GM19452 (cell line): Measurements from ENCODE around the gene DIP2C.
"Not testable (repeated sequence)": the region's sequence is repeated elsewhere in the genome, so short reads cannot be mapped to it uniquely, and the experiment has no call there.

Experiments used
- ATAC-seq: cut with Tn5 transposase; IDR thresholded peaks from one replicate; pipeline ENCODE4 v1.9.1; 2021; ENCODE audit not compliant: unreplicated experiment

The DIP2C gene

DNA sequence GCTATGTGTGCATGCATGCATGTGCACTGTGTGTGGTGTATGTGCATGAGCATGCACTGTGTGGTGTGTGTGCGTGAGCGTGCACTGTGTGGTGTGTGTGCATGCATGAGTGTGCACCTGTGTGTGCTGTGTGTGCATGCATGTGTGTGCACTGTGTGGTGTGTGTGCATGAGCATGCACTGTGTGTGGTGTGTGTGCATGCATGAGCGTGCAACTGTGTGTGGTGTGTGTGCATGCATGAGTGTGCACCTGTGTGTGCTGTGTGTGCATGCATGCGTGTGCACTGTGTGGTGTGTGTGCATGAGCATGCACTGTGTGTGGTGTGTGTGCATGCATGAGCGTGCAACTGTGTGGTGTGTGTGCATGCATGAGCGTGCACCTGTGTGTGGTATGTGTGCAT lies 10.7 kb upstream of the DIP2C start:
- not testable (repeated sequence) for ATAC-seq

DNA sequence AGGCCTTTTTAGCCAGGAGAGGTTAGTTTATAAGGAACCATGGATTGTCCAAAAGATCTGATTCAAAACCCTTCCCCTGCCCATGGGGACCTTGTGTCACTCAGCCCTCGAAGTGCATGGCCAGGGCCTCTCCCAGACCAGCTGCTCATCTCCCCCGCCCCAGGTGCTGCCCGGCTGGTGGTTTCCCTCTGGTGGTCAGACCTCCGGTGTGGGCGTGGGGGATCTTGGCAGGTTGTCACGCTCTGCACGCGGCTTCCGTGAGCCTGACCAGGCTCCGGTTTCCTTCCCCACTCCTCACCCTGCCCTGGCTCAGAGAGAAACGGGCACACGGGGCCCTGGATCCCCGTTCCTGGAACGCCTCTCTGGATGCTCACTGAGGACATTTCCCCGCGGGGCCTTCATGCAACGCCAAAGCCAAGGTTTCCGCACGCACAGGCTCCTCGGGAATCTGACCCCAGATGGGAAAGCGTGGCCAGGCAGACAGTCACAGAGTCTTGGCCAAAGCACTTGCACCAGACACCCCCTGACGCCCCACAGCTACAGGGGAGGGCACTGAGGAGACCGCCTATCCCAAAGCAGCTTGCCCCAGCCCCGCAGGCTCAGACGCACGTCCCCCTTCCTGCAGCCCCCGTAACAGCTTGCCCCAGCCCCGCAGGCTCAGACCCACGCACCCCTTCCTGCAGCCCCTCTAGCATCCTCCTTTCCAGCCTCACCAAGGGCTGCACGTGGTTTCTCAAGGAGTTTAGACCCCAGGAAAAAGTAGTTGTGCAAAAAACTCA lies 7.8 kb upstream of the DIP2C start:
- ATAC-seq = no peak

DNA sequence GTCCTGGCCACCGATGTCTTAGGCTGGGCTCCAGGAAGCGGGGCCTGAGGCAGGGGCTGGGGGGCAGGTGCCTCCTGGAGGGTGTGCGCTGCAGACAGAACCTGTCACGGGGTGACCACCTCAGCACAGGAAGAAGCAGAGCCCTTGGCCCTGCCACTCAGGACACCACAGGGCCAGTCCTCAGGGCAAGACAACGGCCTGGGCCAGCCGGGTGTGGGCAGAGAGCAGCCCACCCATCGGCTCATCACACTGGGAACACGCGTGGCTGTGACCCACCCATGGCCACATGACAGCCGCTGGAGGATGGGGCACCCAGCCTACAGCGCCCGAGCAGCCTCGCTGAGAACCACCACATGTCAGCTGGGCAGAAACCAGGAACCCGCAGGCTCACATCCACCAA lies 5.9 kb upstream of the DIP2C start:
- no peak for ATAC-seq

DNA sequence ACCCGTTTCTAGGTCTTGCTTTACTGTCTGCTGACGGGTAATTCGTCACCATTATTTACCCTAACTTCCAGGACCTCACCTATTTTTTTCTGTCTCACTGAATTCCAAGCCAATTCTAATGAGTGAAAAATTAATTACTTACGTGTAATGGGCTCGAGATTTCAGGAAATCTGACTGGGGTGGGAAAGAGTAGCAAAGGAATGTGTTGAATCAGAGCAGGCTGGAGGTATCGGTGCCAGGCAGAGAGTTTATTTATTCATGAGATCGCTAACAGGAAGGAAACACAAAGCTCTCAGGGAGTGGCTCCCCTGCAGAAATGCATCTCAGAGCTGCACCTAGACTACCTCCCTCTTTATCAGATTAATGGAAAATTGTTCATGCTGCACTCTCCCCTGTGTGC lies 4.0 kb upstream of the DIP2C start:
- no peak for ATAC-seq

DNA sequence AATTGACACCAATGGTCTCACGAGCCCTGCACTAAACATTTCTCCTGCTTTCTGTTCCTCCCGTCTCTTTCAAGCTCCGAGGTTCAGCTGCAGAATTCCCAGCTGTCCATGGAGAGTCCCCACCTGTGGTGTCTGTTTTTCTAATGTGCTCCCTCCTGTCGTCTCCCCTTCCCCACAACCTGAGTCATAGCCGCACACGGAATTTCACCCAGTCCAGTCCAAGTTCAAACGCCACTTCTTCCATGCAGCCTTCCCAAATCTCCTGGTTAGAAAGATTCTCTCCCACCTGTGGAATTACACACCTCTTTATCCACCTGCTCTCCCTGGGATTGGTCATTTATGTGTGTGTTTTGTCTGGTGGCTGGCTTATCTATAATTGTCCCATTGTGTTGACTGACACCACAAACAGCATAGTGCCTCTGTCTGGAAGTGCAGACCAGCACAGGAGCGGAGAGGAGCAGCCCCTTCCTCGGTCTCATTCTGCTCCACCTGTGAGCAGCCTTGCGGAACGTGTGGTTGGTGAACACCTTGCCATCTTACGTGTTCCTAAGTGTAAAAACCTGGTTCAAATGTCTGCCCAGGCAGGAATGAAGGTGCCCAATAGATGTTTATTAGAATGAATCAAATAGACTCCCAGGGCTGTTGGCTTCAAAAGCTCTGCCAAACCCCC lies 3.3 kb upstream of the DIP2C start:
- no peak for ATAC-seq

DNA sequence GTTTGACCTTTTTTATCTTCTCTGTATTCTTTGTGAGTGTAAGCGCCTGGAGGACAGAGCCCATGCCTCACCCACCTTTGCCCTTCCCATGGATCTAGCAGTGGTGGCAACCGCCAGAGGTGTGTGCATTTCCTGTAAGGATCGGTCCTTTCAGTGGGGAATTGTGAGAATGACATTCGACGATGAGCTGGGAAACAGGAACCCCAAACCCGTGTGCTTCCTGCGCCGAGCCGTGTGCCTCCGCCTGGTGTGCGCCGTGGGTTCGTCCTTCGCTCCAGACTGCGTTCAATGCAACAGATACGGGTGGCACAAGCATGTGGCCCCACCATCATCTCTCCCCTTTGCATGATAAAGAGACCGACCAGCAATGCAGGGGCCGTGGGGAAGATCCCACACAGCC lies 1.7 kb upstream of the DIP2C start:
- no peak for ATAC-seq

DNA sequence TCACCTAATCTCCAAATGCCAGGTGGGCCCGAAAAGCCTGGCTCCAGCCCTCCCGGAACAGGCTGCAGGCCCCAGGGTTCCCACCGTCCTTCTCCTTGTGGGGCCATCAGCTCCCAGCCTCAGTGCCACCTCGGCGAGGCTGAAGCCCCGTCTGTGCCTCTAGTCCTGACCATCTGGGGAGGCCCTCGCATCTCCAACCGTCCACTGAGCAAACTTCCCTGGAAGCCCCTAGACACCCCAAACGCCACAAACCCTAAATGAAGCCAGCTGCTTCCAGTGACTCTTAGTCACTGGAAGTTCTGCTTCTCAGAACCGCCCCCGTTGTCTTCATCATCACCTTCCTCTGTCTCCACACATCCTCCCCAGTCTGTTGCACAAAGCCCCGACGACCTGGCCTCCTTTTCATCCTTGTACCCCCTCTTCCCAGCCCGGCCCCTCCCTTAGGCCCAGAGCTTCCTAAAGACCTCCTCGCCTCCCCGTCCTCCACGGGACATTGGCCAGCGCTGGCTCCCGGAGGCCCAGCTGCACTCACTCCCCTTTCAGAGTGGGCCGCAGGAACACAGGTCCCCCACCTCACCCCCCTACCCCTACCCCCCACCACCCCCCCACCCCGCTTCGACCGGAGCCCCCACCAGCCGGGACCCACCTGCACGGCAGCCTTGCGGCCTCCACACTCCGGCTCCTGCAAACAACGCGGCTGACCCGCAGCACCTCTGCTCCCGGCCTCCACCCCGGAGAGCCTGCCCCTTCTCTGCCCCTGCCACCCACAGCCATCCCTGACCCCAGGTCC lies 1.1 kb upstream of the DIP2C start:
- ATAC-seq = no peak

- no peak for ATAC-seq
Measured at GRCh38 chr10:689121-689451, 382 bp downstream of the DIP2C start.

- no peak for ATAC-seq
Measured at GRCh38 chr10:688312-689120, 952 bp downstream of the DIP2C start.

DNA sequence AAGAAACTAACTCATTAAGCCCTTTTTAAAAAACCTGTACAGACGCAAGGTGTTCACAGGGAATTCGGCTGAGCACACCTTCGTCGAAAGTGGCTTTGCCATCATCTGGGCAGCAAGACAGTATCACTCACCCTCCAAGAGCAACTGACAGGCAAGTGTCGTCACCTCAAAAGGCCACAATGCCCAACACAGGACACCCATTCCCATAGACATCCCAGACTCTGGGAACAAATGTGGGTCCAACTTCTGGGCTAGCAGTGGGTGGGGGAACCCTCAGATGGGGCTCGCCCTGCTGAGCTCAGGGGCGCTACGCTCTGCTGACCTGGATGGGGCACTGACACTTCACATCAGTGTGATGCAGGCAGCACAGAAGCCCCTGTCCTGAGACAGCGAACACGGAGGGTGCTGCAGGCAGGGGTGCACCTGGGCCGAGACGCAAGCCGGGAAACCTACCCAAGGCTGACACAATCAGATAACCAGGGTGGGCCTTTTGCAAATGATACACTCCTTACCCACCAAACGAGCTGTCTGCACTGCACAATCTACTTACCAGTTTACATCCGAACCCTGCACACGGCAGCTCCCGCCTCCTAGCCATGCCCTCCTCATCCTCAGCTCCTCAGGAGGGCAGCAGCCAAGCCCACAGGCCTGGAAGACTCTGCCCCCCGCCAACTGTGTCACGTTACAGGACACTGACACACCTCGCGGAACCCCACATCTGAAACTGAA lies 1.7 kb downstream of the DIP2C start:
- no peak for ATAC-seq

GRCh38 chr10:686155-686931 lies 3.1 kb downstream of the DIP2C start:
- no peak for ATAC-seq

GRCh38 chr10:685613-686012 lies 3.9 kb downstream of the DIP2C start:
- ATAC-seq = no peak

- ATAC-seq = no peak
Measured at GRCh38 chr10:683448-684071, 5.9 kb downstream of the DIP2C start.

- no peak for ATAC-seq
Measured at GRCh38 chr10:682931-683447, 6.5 kb downstream of the DIP2C start.

DNA sequence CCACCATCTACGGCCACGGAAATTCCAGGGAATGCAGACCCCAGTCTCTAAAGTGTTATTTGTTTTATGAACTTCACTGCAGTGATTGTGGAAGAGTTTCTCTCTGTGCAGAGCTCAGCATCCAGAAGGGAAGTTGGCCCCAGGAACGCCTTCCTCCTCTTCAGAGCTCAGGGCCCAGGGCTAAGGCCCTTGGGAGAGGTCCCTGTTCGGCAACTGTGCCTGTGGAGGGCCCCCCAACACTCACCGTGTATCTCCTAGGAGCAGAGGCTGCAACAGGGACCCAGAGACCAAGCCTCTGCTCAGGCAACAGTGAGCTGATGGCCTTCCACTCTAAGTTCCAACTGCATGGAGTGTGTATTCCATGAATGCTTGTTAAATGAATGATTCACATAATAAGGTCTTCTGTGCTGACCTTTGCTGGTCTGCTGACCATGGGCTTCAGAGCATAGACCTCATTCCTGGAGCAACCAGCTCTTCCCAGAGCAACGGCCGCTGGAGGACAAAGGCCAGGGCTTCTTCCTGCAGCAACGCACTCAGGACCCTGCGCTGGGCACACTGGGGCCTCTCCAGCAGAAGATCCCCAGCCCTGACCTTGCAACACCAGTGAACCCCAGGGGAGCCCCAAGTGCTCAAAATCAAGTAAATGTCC lies 7.7 kb downstream of the DIP2C start:
- ATAC-seq = no peak

GRCh38 chr10:680745-681144 lies 8.7 kb downstream of the DIP2C start:
- no peak for ATAC-seq

GRCh38 chr10:680146-680545 lies 9.3 kb downstream of the DIP2C start:
- no peak for ATAC-seq

- ATAC-seq = no peak
Measured at GRCh38 chr10:679556-679955, 9.9 kb downstream of the DIP2C start.

DNA sequence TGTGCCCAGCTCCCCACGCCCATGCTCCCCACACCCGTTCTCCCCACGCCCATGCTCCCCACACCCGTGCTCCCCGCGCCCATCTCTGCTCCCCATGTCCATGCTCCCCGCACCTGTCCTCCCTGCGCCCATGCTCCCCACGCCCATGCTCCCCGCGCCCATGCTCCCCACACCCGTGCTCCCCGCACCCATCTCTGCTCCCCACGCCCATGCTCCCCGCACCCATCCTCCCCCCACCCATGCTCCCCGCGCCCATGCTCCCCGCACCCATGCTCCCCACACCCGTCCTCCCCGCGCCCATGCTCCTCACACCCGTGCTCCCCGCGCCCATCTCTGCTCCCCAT lies 10.8 kb downstream of the DIP2C start:
- not testable (repeated sequence) for ATAC-seq
